ENCODE results near the gene ST6GALNAC6.

Gene ST6GALNAC6

DNA sequence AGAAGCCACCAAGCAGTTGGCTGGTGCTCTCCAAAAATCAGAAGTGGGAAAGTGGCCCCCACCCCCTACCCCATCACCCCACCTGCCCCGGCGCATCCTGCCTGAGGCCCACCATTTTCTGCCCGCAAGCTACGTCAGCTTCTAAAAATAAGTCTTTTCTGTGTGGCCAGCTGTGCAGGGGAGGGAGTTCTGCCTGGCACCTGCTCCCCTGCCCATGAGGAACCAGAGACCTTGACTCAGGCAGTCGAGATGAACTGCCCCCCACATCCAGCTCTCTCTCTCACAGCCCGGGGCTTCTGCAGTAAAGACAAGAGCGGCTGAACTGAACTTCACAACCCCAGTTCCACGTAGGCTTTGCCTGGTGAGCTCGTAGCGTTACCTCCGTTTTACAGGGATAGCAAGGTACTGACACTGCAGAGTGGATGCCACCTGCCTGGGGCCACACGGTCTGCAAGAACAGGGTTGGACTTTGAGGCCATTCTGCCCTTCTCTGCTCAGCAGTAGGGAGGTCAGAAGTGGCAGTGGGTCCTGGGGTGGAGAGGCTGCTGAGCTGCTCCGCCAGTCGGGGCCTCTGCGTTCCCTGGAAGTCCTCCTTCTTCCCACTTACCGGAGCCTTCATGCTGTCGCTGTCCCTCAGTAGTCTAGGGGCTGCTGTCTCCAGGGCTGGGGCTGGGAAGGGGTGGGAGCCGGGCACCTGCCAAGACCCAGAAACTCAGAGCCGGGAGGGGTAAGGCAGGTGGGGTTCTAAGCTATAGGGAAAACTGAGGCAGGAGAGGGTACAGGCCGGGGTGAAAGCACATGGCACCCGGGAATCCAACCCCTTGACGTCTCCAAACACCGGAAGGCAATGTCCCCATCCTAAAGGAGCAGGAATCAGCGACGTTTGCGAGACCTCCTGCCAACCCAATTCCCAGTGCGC is 16.7 kb upstream of the ST6GALNAC6 start:
- DNase-seq, result no peak

DNA sequence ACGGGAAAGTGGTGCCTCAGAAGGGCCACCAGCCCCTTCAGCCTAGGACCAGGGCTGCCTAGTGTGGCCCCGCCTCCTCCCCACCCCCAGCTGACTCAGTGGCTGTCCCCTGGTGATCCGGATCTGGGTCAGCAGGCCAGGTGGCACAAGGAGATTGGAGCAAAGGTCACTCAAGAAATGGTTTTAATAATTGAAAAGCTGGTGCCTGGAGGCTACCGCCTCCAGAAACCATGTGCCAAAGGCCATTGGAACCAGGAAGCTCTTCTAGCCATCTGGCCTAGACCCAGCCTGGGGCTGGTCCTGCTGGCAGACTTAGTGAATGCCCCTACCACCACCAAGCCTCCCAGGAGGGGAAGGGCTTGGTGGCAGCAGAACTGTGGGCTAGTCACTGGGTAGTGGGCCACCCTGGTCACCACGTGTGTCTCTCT is 15.9 kb upstream of the ST6GALNAC6 start:
- peak; percentile 6 for DNase-seq

DNA sequence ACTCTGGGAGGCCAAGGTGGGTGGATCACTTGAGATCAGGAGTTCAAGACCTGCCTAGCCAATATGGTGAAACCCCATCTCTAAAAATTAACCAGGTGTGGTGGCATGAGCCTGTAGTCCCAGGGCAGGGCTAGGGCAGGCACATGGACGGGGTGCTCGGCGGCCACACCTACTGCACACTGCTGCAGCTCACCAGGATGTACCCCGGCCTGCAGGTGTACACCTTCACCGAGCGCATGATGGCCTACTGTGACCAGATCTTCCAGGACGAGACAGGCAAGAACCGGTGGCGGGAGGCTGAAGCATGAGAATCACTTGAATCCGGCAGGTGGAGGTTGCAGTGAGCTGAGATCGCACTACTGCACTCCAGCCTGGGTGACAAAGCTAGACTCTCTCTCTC is 14.3 kb upstream of the ST6GALNAC6 start:
- DNase-seq, result no peak

DNA sequence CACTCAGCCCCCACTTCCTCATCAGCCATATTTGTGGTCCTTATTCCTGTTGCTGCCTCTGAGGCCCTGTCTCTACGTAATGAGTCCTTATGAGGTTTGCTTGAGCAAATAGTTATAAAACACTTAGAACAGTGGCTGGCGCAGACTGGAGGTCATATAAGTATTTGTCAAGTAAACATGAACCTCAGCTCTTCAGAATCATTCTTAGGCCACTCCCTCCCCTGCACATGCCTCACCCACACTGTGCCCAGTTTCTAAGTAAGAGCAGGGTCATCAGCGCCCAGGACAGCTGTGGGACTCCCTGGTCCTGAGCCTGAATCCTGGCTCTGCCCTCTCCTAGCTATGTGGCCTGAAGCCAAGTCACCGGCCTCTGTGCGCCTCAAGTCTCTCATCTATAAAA is 13.5 kb upstream of the ST6GALNAC6 start:
- DNase-seq, result no peak

DNA sequence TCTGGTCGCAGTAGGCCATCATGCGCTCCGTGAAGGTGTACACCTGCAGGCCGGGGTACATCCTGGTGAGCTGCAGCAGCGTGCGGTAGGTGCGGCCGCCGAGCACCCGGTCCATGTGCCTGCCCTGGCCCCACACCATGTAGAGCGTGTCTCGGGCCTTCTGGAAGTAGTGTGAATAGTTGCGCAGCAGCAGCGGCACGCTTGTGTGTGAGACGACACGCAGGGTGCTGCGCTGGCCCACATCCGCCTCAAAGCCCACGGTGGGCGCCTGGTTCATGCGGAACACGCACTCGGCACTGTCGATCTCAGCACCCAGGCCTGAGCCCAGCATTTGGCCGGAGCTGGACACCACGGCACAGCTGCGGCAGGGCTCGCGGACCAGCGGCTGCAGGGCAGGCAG is 12.9 kb upstream of the ST6GALNAC6 start:
- DNase-seq, result no peak

DNA sequence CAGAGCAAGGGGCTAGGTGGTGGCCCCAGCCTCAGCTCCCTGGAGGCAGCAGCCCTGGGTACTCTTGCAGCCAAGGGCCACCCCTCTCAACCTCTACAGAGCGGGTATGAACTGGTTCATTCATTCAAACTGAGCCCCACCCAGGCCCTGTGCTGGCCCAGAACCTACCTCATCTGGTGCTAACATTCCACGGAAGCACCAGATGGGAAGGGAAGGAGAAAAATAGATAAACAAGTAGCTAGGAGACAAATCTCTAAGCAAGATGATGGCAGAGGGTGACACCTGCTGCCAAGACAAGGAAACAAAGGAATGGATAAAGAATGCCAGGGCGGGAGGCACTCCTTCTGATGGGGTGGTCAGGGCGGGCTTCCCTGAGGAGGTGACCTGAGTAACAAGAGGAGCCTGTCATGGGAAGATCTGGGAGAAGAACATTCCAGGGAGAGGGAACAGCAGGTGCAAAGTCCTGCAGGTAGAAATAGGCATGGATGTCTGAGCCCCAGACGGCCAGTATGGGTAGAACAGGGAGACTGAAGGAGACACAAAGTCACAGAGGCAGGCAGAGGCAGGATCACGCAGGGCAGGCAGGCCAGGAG is 11.3 kb upstream of the ST6GALNAC6 start:
- DNase-seq, result no peak

DNA sequence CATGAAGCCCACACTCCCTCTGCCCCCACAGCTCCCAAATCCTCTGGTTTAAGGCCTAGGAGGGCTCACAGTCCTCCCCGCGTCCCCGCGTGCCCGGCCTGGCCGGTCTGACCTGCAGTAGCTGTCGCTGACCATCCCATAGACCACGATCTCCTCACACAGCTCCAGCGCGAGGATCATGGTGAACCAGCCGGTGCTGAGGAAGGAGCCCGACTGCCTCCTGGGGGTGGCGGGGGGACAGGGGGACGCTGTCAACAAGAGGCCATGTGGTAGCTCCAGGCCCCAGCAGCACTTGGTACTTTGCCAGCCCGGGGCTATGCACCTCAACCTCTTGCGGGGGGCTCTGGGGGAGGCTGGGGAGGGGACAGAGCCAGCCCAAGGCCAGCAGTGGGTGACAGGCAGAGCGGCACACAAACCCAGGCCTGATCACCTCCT is 10.5 kb upstream of the ST6GALNAC6 start:
- no peak for DNase-seq

DNA sequence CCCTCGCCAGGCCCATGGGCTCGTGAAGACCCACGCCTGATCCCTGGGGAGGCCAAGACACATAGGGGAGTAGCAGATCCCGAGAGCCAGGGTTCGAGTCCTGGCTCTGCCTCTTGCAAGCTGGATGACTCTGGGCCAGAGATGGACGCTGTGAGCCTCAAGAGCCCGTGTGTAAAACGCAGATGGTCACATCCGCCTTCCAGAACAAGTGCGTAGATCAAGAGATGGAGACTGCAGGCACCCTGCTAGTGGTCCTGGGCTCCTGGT is 9.2 kb upstream of the ST6GALNAC6 start:
- no peak for DNase-seq

DNA sequence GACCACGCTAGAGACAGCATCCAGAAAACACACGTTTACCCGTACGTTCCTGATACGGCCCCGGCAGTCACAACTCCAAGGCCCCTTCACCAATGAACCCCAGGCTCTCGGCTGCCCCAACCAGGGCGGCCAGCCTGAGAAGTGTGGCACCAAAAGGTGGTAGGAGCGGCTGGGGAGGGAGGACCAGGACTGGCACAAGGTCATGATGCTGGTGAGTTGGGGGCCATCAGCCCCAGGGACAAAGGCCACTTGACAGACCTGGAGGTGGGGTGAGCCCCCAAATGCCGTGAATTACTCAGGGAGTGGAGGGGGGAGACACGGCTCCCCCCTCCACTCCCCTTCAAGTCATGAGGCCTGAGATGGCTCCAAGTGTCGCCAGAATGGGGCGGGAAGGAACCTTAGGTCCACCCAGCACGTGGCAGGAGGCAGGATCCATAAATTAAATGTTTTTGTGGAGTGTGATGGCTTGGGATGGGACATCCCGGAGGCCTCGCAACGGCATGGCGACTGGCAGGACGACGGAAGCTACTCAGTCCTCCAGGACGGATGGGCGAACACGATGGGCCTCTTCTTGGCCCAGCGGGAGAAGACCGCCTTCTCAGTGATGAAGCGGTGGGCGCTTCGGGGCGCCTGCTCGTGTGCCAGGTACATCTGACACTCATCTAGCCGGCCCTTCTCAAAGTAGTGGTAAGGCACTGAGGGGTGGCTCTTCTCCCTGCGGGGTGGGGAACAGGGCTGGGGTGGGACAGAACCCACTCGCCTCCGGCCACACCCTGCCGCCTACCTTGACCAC is 8.7 kb upstream of the ST6GALNAC6 start:
- no peak for DNase-seq

DNA sequence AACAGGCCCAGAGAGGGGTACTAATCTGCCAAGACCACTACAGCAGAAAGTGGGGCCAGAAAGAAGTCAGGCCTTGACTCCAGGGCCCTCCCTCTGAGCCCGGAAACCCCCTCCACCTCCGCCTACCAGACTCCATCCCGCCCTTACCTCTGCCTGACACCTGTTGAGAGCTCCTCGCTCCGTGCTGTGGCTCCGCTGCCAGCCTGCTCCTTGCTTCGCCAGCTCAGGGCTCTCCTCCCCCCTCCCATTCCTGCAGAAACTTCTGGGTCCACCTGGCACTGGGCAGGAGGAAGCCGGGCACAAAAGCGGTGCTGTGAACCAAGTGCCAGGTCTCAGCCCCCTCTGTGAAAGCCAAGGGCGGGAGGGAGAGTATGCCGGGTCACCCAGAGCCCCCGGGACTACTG is 6.4 kb upstream of the ST6GALNAC6 start:
- DNase-seq, result no peak

DNA sequence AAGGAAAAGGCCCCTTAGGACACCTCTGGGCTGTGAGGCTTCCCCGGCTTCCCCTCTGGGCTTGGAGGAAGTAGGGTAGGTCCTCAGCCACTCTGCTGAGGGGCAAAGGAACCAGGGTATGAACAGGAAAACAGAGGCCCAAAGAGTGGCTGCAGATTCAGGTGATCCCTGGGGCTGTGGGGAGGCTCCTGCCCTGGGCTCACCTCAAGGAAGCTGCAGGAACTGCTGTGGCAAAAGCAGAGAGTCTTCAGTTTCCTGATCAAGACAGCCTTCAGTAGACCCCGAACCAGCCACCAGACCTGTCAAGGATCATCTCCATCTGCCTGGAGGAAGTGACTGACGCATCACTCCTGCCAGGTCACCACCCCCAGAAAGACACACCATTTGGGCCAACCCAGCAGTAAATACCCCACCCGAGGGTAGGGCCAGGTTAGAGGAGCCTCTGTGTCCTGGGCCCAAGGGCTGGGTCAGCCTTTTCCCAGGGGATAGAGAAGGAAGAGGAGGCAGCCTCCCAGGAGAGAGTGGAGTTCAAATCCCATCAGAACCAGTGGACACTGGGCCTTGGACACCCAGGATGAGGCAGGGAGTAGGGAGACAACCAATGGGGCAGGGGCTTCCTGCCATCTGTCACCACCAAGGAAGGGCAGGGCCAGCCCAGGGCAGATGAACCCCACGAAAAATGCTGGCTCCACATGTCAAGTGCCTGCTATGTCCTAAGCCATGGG is 5.8 kb upstream of the ST6GALNAC6 start:
- no peak for DNase-seq

DNA sequence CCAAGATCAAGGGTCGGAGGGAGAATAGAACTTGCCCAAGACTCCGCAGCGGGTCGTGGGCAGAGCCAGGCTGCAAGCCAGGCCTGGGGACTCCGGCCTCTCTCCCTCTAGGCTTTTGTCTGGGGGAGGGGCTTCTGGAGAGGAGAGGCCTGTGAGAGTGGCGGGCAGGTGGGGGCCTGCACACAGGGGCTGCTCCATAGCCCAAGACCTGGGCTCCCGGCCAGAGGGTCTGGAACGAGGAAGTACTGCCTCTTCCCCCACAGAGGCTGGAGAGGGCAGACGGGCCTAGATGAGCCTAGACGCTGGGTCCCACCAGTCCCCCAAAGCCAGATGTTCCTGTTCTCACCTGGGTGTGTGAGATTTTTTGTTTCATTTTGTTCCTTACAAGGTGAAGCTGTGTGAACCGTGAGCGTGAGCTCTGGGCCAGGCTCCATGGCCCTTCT is 5.2 kb upstream of the ST6GALNAC6 start:
- no peak for DNase-seq

DNA sequence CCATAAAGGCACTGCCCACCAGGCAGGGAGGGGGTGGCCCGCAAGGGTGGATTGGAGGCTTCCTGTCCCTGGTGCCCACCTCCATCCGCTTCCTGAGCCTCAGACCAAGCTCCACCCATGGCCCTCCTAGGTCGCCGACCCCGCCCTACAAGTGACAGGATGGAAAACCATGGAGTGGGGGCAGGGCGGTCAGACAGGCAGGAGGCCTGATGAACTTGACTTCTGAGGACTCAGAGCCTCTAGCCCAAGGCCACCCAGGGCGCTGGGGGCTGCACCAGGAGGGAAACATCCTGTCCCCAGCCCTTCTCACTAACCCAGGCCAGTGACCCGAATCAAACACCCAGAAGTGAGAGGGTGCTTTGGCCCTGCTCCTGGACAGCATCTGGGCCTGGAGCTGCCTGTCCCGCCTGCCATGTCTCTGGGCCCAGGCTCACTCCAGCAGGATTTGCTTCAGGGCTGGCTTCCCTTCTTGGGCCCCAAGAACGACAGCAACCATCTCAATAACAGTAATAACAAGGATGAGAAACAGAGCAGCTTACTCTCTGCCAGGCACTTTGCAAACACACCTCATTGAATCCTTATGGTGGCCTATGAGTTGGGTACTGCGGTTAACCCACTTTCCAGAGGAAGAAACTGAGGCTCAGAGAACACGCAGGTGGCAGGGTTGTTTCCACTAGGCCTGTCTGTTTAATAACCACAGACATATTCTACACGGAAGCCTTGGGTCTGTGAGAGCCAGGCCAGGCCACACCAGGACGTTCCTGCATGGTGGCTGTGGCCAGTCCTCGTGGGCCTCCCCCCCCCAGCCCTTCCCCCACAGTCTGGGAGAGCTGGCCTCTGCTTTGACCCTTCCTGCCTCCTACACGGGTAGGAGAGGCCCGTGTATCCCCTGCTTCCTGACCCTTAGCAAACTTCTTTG is 4.4 kb upstream of the ST6GALNAC6 start:
- DNase-seq, result peak; percentile 66

DNA sequence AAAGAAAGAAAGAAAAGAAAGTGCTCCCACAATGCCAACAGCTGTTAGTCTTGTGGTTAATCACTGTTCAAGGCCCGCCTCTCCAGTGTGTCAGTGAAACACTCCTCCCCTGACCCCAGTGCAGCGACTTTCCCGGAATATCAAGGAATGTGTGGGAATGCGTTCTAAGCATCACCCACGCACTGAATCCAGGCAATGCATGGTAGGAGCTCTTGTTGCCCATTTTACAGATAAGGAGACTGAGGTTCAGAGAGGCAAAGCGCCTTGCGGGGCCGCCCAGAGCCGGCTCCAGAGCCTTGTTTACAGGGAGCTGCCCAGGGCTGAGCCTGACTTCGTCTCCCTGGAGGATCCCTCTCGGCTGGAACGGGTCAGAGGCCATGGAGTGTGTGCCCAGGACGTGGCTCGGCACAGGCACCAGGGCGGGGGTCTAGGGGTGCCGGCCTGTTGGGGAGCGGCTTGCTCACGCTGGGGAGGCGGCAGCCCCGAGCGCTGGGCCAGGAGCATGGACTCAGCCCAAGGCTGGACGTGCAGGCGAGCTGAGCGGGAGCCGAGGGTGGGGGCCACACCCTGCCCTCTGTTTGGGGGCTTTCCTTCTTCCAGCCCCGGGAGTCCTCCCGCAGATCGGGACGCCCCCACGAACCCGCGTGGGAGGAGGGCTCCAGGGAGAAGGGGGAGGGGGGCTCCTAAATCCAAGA is 823 bp downstream of the ST6GALNAC6 start:
- DNase-seq, result no peak

DNA sequence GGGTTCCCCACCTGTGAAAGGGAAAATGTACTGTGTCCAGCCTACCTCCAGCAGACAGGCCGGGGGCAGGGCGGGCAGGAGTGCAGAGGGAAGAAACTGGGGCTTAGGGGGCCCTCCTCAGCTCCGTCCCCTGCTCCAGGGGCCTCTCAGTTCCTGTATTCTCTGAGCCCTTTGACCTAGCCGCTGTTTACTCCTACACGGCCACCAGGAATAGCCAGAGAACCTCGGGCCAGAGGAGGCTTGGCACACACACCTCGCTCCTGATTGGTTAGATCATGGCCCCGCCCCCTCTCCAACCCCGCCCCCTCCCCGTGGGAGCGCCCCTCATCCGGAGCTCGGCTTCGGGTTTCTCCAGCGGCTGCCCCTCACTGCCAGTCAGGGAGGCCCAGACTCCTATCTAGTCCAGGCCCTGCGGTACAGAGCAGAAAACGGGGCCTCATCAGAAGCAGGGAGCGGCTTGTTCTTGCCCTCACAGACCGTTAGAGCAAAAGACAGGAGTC is 2.2 kb downstream of the ST6GALNAC6 start:
- DNase-seq, result peak; percentile 64

DNA sequence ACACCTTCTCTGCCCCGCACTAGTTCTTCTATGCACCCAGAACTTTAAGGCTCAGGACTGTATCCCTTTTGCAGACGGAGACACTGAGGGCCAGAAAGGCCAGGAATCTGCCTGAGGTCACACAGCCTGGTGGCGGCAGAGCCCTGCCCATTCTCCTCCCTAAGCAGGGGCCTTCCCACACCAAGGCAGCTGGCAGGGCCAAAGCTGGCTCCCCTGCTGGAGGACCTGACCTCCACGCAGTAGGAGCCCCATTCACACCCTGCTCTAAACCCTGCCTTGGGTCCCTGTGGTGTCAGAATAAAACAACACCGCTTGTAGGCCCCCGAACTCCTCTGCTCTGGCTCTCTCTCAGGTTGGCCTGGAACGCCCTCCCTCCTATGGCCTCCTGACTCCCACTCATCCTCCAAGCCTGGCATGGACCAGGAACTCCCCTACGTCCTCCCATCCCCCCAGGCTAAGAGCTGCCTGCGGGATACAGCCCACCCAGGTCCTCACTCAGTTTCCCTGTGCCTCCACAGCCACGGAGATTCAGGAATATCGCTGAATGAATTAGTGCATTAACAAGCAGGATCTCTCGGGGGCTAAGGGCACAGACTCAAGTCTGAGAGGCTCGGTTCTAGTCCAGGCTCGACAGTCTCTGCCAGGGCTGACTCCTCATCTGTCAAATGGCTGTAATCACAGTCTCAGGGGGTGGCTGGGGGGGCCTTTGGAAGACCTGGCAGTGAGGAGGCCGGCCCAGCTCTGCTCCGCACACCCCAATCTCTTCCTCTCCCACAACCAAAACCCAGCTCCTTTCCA is 2.8 kb downstream of the ST6GALNAC6 start:
- DNase-seq, result no peak

DNA sequence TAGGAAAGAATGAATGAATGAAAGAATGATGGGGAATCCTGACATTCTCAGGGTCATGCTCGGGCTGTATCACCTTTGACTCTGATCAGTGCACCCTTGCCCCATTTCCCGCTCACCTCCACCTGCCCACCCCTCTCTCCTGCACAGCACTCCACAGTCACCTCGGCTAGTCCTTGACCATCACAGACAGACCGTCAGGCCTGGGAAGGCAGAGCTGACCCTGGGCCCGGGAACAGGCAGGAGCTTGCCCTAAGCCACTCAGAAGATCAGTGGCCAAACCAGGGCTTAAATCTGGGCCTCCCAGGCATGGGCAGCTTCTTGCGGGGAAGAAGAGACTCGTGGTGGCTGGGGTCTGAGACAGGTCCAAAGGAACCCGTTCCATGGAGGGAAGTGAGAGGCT is 3.6 kb downstream of the ST6GALNAC6 start:
- DNase-seq, result no peak

DNA sequence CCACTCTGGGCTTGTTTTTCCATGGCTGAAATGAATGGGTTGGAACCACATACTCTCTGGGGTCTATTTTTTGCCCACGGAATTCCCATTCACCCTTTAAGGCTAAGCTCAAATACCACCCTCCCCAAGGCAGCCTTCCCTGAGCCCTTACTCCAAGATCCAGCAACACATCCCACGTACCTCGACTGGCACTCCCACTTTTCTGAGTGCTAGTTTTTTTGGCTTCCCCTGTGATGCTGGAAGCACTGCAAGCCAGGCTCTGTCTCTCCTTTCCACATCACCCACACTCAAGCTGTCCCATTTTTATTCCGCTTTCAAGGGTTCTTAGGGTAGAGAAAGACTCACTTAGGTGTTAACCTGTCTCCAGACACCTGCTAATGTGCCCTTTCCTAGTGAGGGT is 6.0 kb downstream of the ST6GALNAC6 start:
- no peak for DNase-seq

DNA sequence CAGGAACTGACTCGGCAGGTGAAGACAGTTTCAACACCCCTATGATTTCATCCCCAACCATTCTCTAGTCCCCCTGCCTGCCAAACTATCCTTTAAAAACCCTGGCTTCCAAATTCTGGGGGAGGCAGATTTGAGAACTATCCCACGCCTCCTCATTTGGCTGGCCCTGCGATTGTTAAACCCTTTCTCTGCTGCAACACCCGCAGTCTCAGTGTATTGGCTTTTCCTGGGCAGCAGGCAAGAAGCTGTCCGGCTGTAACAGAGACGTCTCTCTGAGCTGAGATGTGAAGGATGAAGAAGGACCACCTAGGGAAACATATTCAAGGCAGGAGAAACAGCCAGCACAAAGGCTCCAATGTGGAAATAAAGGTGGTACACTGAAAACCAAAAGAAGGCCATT is 6.6 kb downstream of the ST6GALNAC6 start:
- no peak for DNase-seq

DNA sequence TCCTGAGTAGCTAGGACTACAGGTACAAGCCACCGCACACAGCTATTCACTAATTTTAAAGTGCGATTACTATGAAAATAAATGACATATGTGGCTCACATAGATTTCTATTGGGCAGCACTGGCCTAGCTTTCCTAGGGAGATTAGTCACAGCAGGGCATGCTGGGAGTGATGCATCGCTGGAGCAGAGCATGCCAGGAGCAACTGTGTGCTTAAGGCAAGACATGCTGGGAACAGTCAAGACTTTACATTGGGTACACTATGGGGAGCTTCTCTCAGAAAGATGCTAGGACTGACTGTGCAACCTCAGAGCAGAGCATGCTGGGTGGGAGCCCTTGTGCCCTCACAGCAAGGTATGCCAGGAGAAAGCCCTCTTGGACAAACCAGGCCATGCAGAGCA is 9.3 kb downstream of the ST6GALNAC6 start:
- no peak for DNase-seq
